Activated CD4-positive, alpha-beta T cell treated with anti-CD3 and anti-CD28 coated beads, Interleukin-2, amount 10 ng/mL, durations not matched to agents 24 days and 14 days (primary cell): ENCODE measurements around the gene POMT1. TPM values are rescaled to one million over a fixed set of nuclear protein-coding genes. Genes with fewer than 3 reads are reported as not detected.

Experiments
- total RNA-seq: library from RNA; stranded (reverse); gene quantifications from 2 replicates; pipeline ENCODE4 v1.2.3, GENCODE V29; 2022

The POMT1 gene
- total RNA-seq, 1 donor from 2014 or later: 34.6 TPM

Other genes with a start within 250 kb of the POMT1 start
- gene FAM78A, start 226.4 kb upstream of the POMT1 start, total RNA-seq: 51.6 and 55.1 TPM in 2 replicates
- gene PLPP7, start 213.2 kb upstream of the POMT1 start, total RNA-seq: not detected in 2 replicates
- 114 and 128 TPM in 2 replicates for gene PRRC2B, start 108.8 kb upstream of the POMT1 start, total RNA-seq
- gene UCK1, start 28.3 kb downstream of the POMT1 start, total RNA-seq: 25.2 and 27.9 TPM in 2 replicates
- not detected in 2 replicates for gene PRRT1B, start 42.6 kb downstream of the POMT1 start, total RNA-seq
- gene RAPGEF1, start 237.2 kb downstream of the POMT1 start, total RNA-seq: 150 and 153 TPM in 2 replicates